ENCODE data around the gene FBXO4. TPM values are rescaled to one million over a fixed set of nuclear protein-coding genes. Genes with fewer than 3 reads are reported as not detected.

The FBXO4 gene
- polyA plus RNA-seq, 1 donor (not counting 4 experiments of a cell fraction or from before 2014, with no cell fraction given) = 5.6 TPM

DNA sequence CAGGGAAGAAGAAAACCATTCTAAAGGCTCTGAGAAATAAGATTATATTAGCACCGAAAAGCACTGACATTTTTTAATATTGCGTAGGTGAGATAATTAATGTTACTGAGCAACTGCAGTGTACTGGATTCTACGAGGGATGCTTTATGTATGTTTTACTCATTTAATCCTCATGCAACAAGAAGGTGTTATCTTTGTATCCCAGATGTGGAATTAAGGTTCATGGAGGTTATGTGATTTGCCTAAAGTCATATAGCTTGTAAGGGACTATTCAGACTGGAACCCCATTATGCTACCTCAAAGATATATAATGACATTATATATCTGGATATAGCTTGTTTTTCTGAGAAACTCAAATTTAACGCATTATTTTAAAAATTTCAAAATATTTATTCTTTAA, 2.5 kb downstream of the FBXO4 start:
- H3K36me3 ChIP-seq (ENCODE audit: control insufficient read depth in 2 of 2, extremely low read depth in 1 of 2, insufficient read depth in 2 of 2, low read length in 2 of 2) = no peaks in the 10 kb centered on the region
- H3K27me3 ChIP-seq (ENCODE audit: control insufficient read depth, extremely low read depth, insufficient read depth, low read length) = no peaks in the 10 kb centered on the region
- no peaks in the 10 kb centered on the region for H3K79me2 ChIP-seq (ENCODE audit: control insufficient read depth, insufficient read depth, low read length)
- H3K9ac ChIP-seq (ENCODE audit: control insufficient read depth, extremely low read depth, insufficient read depth, low read length) = no peak overlapping the region
- FAIRE-seq (no peak), DNase-seq (ENCODE audit: low read depth, low spot score) (no peak)
- H2AFZ ChIP-seq (ENCODE audit: control insufficient read depth, low read length) = no peak overlapping the region
- no peaks in the 10 kb centered on the region for H3K9me3 ChIP-seq (ENCODE audit: control insufficient read depth, low read depth, low read length)
- no peaks in the 10 kb centered on the region for H3K9me1 ChIP-seq (ENCODE audit: control insufficient read depth, extremely low read depth, insufficient read depth, low read length)
- H4K20me1 ChIP-seq (ENCODE audit: control insufficient read depth, extremely low read depth, insufficient read depth, low read length) = no peaks in the 10 kb centered on the region
- peaks cover 10% of the 10 kb centered on the region for H3K4me1 ChIP-seq (ENCODE audit: control insufficient read depth, extremely low read depth, insufficient read depth, low read length)
- H3K4me2 ChIP-seq (ENCODE audit: control insufficient read depth, extremely low read depth, insufficient read depth, low read depth, low read length) = no peak overlapping the region
- dilution Hi-C loops (cut with MboI; ENCODE audit: extremely low pct_ligation_motif_present, low sequenced_read_pairs) = no loop called here
- no peak overlapping the region for H3K27ac ChIP-seq (ENCODE audit: control insufficient read depth, insufficient read depth, low read length)
- no peak overlapping the region for H3K4me3 ChIP-seq (ENCODE audit: control insufficient read depth in 2 of 3, extremely low read depth in 1 of 3, insufficient read depth in 2 of 3, low read depth in 1 of 3, low read length in 3 of 3)
- no peak for TF ChIP-seq EZH2 (IDR thresholded peaks at IDR 0.05; ENCODE audit: low read length)
- TF ChIP-seq, protein P1, sequence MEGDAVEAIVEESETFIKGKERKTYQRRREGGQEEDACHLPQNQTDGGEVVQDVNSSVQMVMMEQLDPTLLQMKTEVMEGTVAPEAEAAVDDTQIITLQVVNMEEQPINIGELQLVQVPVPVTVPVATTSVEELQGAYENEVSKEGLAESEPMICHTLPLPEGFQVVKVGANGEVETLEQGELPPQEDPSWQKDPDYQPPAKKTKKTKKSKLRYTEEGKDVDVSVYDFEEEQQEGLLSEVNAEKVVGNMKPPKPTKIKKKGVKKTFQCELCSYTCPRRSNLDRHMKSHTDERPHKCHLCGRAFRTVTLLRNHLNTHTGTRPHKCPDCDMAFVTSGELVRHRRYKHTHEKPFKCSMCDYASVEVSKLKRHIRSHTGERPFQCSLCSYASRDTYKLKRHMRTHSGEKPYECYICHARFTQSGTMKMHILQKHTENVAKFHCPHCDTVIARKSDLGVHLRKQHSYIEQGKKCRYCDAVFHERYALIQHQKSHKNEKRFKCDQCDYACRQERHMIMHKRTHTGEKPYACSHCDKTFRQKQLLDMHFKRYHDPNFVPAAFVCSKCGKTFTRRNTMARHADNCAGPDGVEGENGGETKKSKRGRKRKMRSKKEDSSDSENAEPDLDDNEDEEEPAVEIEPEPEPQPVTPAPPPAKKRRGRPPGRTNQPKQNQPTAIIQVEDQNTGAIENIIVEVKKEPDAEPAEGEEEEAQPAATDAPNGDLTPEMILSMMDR (optimal IDR thresholded peaks at IDR 0.05 in 1 of 3, IDR thresholded peaks at IDR 0.05 in 1 of 3, conservative IDR thresholded peaks at IDR 0.05 in 1 of 3; ENCODE audit: extremely low read depth in 1 of 3, insufficient read depth in 2 of 3, low read length in 3 of 3) = no peak

DNA sequence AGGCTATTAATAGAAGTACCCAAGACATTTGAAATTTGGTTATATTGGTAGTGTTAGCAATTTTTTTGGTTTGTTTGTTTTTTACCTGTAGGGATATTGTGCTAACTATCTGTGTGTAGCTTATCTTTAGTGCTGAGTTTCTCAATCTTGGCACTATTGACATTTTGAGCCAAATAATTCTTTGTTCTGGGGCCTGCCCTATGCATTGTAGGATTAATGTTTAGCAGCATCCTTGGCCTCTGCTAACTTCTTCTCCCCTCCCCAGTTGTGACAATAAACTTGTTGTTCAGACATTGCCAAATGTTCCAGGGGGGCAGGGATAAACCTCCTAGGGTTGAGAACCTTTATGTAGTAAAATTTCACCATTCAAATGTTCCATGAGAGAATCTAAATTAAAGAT, 4.0 kb downstream of the FBXO4 start:
- H3K27me3 ChIP-seq (ENCODE audit: control insufficient read depth, extremely low read depth, insufficient read depth, low read length) = no peaks in the 10 kb centered on the region
- DNase-seq (ENCODE audit: low read depth, low spot score) (no peak), FAIRE-seq (no peak)
- no peaks in the 10 kb centered on the region for H4K20me1 ChIP-seq (ENCODE audit: control insufficient read depth, extremely low read depth, insufficient read depth, low read length)
- dilution Hi-C loops (cut with MboI; ENCODE audit: extremely low pct_ligation_motif_present, low sequenced_read_pairs) = no loop called here
- H3K36me3 ChIP-seq (ENCODE audit: control insufficient read depth in 2 of 2, extremely low read depth in 1 of 2, insufficient read depth in 2 of 2, low read length in 2 of 2) = no peaks in the 10 kb centered on the region
- no peak overlapping the region for H3K9ac ChIP-seq (ENCODE audit: control insufficient read depth, extremely low read depth, insufficient read depth, low read length)
- TF ChIP-seq EZH2 (IDR thresholded peaks at IDR 0.05; ENCODE audit: low read length) = no peak
- H3K4me2 ChIP-seq (ENCODE audit: control insufficient read depth, extremely low read depth, insufficient read depth, low read depth, low read length) = no peak overlapping the region
- no peak overlapping the region for H3K27ac ChIP-seq (ENCODE audit: control insufficient read depth, insufficient read depth, low read length)
- H3K79me2 ChIP-seq (ENCODE audit: control insufficient read depth, insufficient read depth, low read length) = no peaks in the 10 kb centered on the region
- H3K9me1 ChIP-seq (ENCODE audit: control insufficient read depth, extremely low read depth, insufficient read depth, low read length) = no peaks in the 10 kb centered on the region
- no peaks in the 10 kb centered on the region for H3K9me3 ChIP-seq (ENCODE audit: control insufficient read depth, low read depth, low read length)
- H3K4me3 ChIP-seq (ENCODE audit: control insufficient read depth in 2 of 3, extremely low read depth in 1 of 3, insufficient read depth in 2 of 3, low read depth in 1 of 3, low read length in 3 of 3) = no peak overlapping the region
- no peak overlapping the region for H2AFZ ChIP-seq (ENCODE audit: control insufficient read depth, low read length)
- peaks cover 12% of the 10 kb centered on the region for H3K4me1 ChIP-seq (ENCODE audit: control insufficient read depth, extremely low read depth, insufficient read depth, low read length)

DNA sequence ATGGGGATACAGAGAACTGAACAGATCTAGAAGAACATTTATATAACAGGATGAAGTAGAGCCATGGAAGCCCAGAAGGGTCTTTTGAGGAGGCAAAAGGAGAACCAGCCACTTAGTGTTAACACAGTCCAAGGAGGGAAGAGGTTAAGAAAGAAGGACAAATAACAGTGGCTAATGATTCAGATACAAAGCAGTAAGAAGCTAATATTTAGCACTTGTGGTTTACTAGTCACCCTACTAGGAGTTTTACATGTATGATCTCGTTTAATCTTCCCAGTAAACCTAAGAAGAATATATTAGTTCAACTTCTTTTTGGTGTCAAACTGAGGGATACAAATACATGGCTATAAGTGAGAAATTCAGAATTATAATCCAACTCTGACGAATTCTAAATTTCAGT, 7.7 kb downstream of the FBXO4 start:
- DNase-seq (ENCODE audit: low read depth, low spot score) = no peak
- H3K4me1 ChIP-seq (ENCODE audit: control insufficient read depth, extremely low read depth, insufficient read depth, low read length) = peaks cover 4% of the 10 kb centered on the region
- dilution Hi-C loops (cut with MboI; ENCODE audit: extremely low pct_ligation_motif_present, low sequenced_read_pairs) = no loop called here
- H3K4me2 ChIP-seq (ENCODE audit: control insufficient read depth, extremely low read depth, insufficient read depth, low read depth, low read length) = no peak overlapping the region
- H4K20me1 ChIP-seq (ENCODE audit: control insufficient read depth, extremely low read depth, insufficient read depth, low read length) = no peaks in the 10 kb centered on the region
- TF ChIP-seq EZH2 (IDR thresholded peaks at IDR 0.05; ENCODE audit: low read length) = no peak
- TF ChIP-seq, protein P1 (optimal IDR thresholded peaks at IDR 0.05 in 1 of 3, IDR thresholded peaks at IDR 0.05 in 1 of 3, conservative IDR thresholded peaks at IDR 0.05 in 1 of 3; ENCODE audit: extremely low read depth in 1 of 3, insufficient read depth in 2 of 3, low read length in 3 of 3) = no peak
- no peak overlapping the region for H3K4me3 ChIP-seq (ENCODE audit: control insufficient read depth in 2 of 3, extremely low read depth in 1 of 3, insufficient read depth in 2 of 3, low read depth in 1 of 3, low read length in 3 of 3)
- H3K79me2 ChIP-seq (ENCODE audit: control insufficient read depth, insufficient read depth, low read length) = no peaks in the 10 kb centered on the region
- peak; percentile 44 for FAIRE-seq
- H3K9ac ChIP-seq (ENCODE audit: control insufficient read depth, extremely low read depth, insufficient read depth, low read length) = no peak overlapping the region
- no peaks in the 10 kb centered on the region for H3K9me3 ChIP-seq (ENCODE audit: control insufficient read depth, low read depth, low read length)
- no peak overlapping the region for H2AFZ ChIP-seq (ENCODE audit: control insufficient read depth, low read length)
- H3K27ac ChIP-seq (ENCODE audit: control insufficient read depth, insufficient read depth, low read length) = no peak overlapping the region
- no peaks in the 10 kb centered on the region for H3K9me1 ChIP-seq (ENCODE audit: control insufficient read depth, extremely low read depth, insufficient read depth, low read length)
- H3K36me3 ChIP-seq (ENCODE audit: control insufficient read depth in 2 of 2, extremely low read depth in 1 of 2, insufficient read depth in 2 of 2, low read length in 2 of 2) = peaks cover 0 to 2% of the 10 kb centered on the region in 2 experiments
- H3K27me3 ChIP-seq (ENCODE audit: control insufficient read depth, extremely low read depth, insufficient read depth, low read length) = no peaks in the 10 kb centered on the region
